IMR-90 (cell line): ENCODE measurements around the gene DGKD. TPM values are rescaled to one million over a fixed set of nuclear protein-coding genes. Genes with fewer than 3 reads are reported as not detected.

Source experiments
- ATAC-seq: fragments of 200-7000 bp; cut with Tn5 transposase; 2 replicates; pipeline ENCODE4 v1.9.1; 2020; ENCODE audit warnings: low read depth, mild to moderate bottlenecking, moderate library complexity
- BruUV-seq: library from RNA; stranded (reverse); fragments of 400-500 nt; replicated peaks from 2 replicates; lab custom pipeline; 2021; lab: Mats Ljungman, UMichigan
- CTCF ChIA-PET: fragments of 300-600 bp; formaldehyde crosslinking; extraction: SDS; loops from one replicate; lab custom pipeline; 2021; ENCODE audit warnings: antibody characterized with exemption; lab: Yijun Ruan, JAX
- POLR2A ChIA-PET: fragments of 300-600 bp; sonication (Branson Sonifier 250); formaldehyde crosslinking; loops from one replicate; lab custom pipeline; 2022; ENCODE audit warnings: antibody characterized with exemption; ENCODE audit not compliant: unreplicated experiment; lab: Charles Lee
- DNase-seq: peaks from one replicate; pipeline ENCODE4 v3.0.0; 2013
- H2AFZ ChIP-seq: replicated peaks from 2 replicates; pipeline ENCODE3; 2013; ENCODE audit warnings: low read length, mild to moderate bottlenecking; ENCODE audit not compliant: poor library complexity
- H2AK5ac ChIP-seq: 2 replicates; pipeline ENCODE4 v1.6.1; 2013; ENCODE audit warnings: low read depth, low read length, inconsistent platforms
- H2AK9ac ChIP-seq: replicated peaks from 2 replicates; pipeline ENCODE3; 2013; ENCODE audit warnings: mild to moderate bottlenecking, low read depth, low read length, moderate library complexity; ENCODE audit not compliant: poor library complexity
- H2BK120ac ChIP-seq: 2 replicates; pipeline ENCODE4 v1.6.1; 2013; ENCODE audit warnings: low read depth, low read length, inconsistent platforms
- H2BK15ac ChIP-seq: 3 replicates; pipeline ENCODE4 v1.6.1; 2013; ENCODE audit warnings: low read depth, low read length, inconsistent platforms
- H2BK20ac ChIP-seq: 2 replicates; pipeline ENCODE4 v1.6.1; 2013; ENCODE audit warnings: low read depth, mild to moderate bottlenecking, inconsistent platforms, low read length, moderate library complexity
- H2BK5ac ChIP-seq: 2 replicates; pipeline ENCODE4 v1.6.1; 2013; ENCODE audit warnings: mild to moderate bottlenecking, low read depth, low read length, inconsistent platforms; ENCODE audit not compliant: poor library complexity, severe bottlenecking
- H3K14ac ChIP-seq: replicated peaks from 2 replicates; pipeline ENCODE4 v1.6.1; 2013; ENCODE audit warnings: low read depth, low read length, inconsistent platforms
- H3K18ac ChIP-seq: 2 replicates; pipeline ENCODE4 v1.6.1; 2013; ENCODE audit warnings: low read depth, low read length, control low read depth
- H3K23ac ChIP-seq: 2 replicates; pipeline ENCODE4 v1.6.1; 2013; ENCODE audit warnings: low read depth, low read length, inconsistent platforms
- H3K27ac ChIP-seq: 2 replicates; pipeline ENCODE4 v1.5.1; 2013; ENCODE audit warnings: mild to moderate bottlenecking, control low read depth, low read length; ENCODE audit not compliant: insufficient read depth
- H3K27me3 ChIP-seq: 2 replicates; pipeline ENCODE4 v1.6.1; 2013; ENCODE audit warnings: low read length; ENCODE audit not compliant: control insufficient read depth, insufficient read depth
- H3K36me3 ChIP-seq: 2 replicates; pipeline ENCODE4 v1.6.1; 2013; ENCODE audit warnings: low read length, mixed read lengths; ENCODE audit not compliant: control insufficient read depth, insufficient read depth
- H3K4ac ChIP-seq: 2 replicates; pipeline ENCODE4 v1.6.1; 2013; ENCODE audit warnings: low read depth, low read length, inconsistent platforms
- H3K4me1 ChIP-seq: 2 replicates; pipeline ENCODE4 v1.6.1; 2013; ENCODE audit warnings: low read length, mixed read lengths; ENCODE audit not compliant: control insufficient read depth, insufficient read depth
- H3K4me2 ChIP-seq: 2 replicates; pipeline ENCODE4 v1.6.1; 2013; ENCODE audit warnings: low read depth, mild to moderate bottlenecking, control low read depth, low read length, moderate library complexity
- H3K4me3 ChIP-seq: 2 replicates; pipeline ENCODE4 v1.5.1; 2013; ENCODE audit warnings: low read depth, mild to moderate bottlenecking, control low read depth, low read length, moderate library complexity; ENCODE audit not compliant: insufficient read depth
- H3K56ac ChIP-seq: 2 replicates; pipeline ENCODE4 v1.6.1; 2013; ENCODE audit warnings: low read length, inconsistent platforms; ENCODE audit not compliant: insufficient read depth; ENCODE audit errors: extremely low read depth
- H3K79me1 ChIP-seq, 2 experiments: 2 replicates each; pipeline ENCODE4 v1.6.1; 2013; ENCODE audit warnings: low read length in 2 of 2, inconsistent platforms in 1 of 2, low read depth in 1 of 2
- H3K9ac ChIP-seq: 2 replicates; pipeline ENCODE4 v1.6.1; 2013; ENCODE audit warnings: low read depth, low read length, control low read depth
- H3K9me1 ChIP-seq: 2 replicates; pipeline ENCODE4 v1.6.1; 2013; ENCODE audit warnings: low read length, inconsistent platforms; ENCODE audit not compliant: insufficient read depth
- H3K9me3 ChIP-seq: 2 replicates; pipeline ENCODE4 v1.6.1; 2013; ENCODE audit warnings: low read length; ENCODE audit not compliant: control insufficient read depth, insufficient read depth
- H4K20me1 ChIP-seq: 2 replicates; pipeline ENCODE4 v1.6.1; 2013; ENCODE audit warnings: low read length, inconsistent platforms; ENCODE audit not compliant: insufficient read depth
- H4K5ac ChIP-seq: 2 replicates; pipeline ENCODE4 v1.6.1; 2013; ENCODE audit warnings: mild to moderate bottlenecking, low read depth, low read length, control low read depth
- H4K8ac ChIP-seq, 2 experiments: 2 replicates each; pipeline ENCODE4 v1.6.1; 2013; ENCODE audit warnings: low read depth in 2 of 2, low read length in 2 of 2, control low read depth in 1 of 2, inconsistent platforms in 1 of 2
- H4K91ac ChIP-seq: 2 replicates; pipeline ENCODE4 v1.6.1; 2013; ENCODE audit warnings: low read depth, low read length, inconsistent platforms; ENCODE audit not compliant: insufficient read depth
- MAZ ChIP-seq: IDR thresholded peaks from 2 replicates; pipeline ENCODE4 v1.6.1; 2012; ENCODE audit warnings: low read depth, mild to moderate bottlenecking, low read length, improper control_type of control experiment, moderate library complexity, borderline replicate concordance
- RCOR1 ChIP-seq: IDR thresholded peaks from 2 replicates; pipeline ENCODE4 v1.6.1; 2012; ENCODE audit warnings: mild to moderate bottlenecking, low read length, improper control_type of control experiment; ENCODE audit not compliant: insufficient replicate concordance
- USF2 ChIP-seq: fragments of 150-350 bp; IDR thresholded peaks from 2 replicates; pipeline ENCODE4 v1.6.1; 2017; ENCODE audit warnings: mild to moderate bottlenecking, antibody characterized with exemption, low read length, low read depth
- WGBS, 2 experiments: methylation state at CpG; one replicate each; pipeline versions ENCODE4 v1.1.5 to v1.1.7; 2013; ENCODE audit warnings: missing lambda C conversion rate in 2 of 2; ENCODE audit not compliant: insufficient read length in 1 of 2; ENCODE audit errors: extremely low coverage in 2 of 2; 5-methylcytosine and 5-hydroxymethylcytosine counted together
- dilution Hi-C: fragments of 300-500 bp; cut with HindIII; formaldehyde crosslinking; loops from one replicate; pipeline ENCODE4 v1.14.3; 2018; ENCODE audit warnings: low sequenced_read_pairs; ENCODE audit not compliant: unreplicated experiment
- in situ Hi-C: fragments of 300-500 bp; cut with MboI; formaldehyde crosslinking; loops from 3 replicates; pipeline ENCODE4 v1.14.3; 2019; ENCODE audit warnings: low sequenced_read_pairs, inconsistent platforms, mixed read lengths
- intact Hi-C: fragments of 100-400 bp; cut with micrococcal nuclease; formaldehyde crosslinking; loops from 2 replicates; pipeline ENCODE4 v1.10.0; 2022
- microRNA-seq, 2 experiments: library from miRNA; stranded (forward) in 1 of 2; unstranded in 1 of 2; fragments of 10-50 nt in 1 of 2; fragments of <30 nt in 1 of 2; gene quantifications in 1 of 2; microRNA quantifications in 1 of 2; one replicate each; pipeline versions ENCODE3 to v1.1.0; 2013 to 2020; ENCODE audit not compliant: insufficient read depth in 1 of 2, insufficient read length in 1 of 2, unreplicated experiment in 1 of 2
- polyA plus RNA-seq, 3 experiments: library from polyadenylated mRNA; depleted of rRNA; stranded (reverse); fragments of >200 nt; gene quantifications; 2 replicates each; pipeline ENCODE4 v1.2.3, GENCODE V29; 2012; ENCODE audit warnings: low replicate concordance in 1 of 3
- small RNA-seq, 5 experiments: library from RNA; depleted of rRNA; stranded (forward); fragments of <200 nt; gene quantifications; one replicate each; pipeline ENCODE3, GENCODE V24; 2012
- total RNA-seq: library from RNA; depleted of rRNA; stranded (reverse); fragments of >200 nt; gene quantifications from 2 replicates; pipeline ENCODE4 v1.2.3, GENCODE V29; 2012; rRNA removed

DGKD gene
- total and polyA plus RNA-seq, 2 of the 4 experiments (the other 2 are of a cell fraction), result 6.5 to 10.1 TPM

GRCh38 chr2:233513953-233514655 is 159.8 kb downstream of the DGKD start (continued):
- no peak for TF ChIP-seq MAZ

- no peak for DNase-seq
- no TSS peak for BruUV-seq
- no peak overlapping the region for H3K4me2 ChIP-seq
- no peak overlapping the region for H3K27ac ChIP-seq
- no peak overlapping the region for H3K18ac ChIP-seq
- H3K9me1 ChIP-seq, result no peaks in the 10 kb centered on the region
- no peak overlapping the region for H2BK15ac ChIP-seq
- no peak overlapping the region for H4K91ac ChIP-seq
- in situ Hi-C loops, result no loop called here
- H2AFZ ChIP-seq, result no peak overlapping the region
- no peak overlapping the region for H3K4ac ChIP-seq
- no peak overlapping the region for H3K9ac ChIP-seq
- H3K79me1 ChIP-seq, result no peaks in the 10 kb centered on the region
- H3K4me1 ChIP-seq, result no peaks in the 10 kb centered on the region
- no peak overlapping the region for H2BK120ac ChIP-seq
- no peak overlapping the region for H2AK9ac ChIP-seq
- ATAC-seq, result no peak
- H2AK5ac ChIP-seq, result no peak overlapping the region
- no peak overlapping the region for H2BK5ac ChIP-seq
- no peak overlapping the region for H3K23ac ChIP-seq
- H3K14ac ChIP-seq, result no peak overlapping the region
- POLR2A ChIA-PET, result no interaction called here
- no peaks in the 10 kb centered on the region for H3K27me3 ChIP-seq
- no peaks in the 10 kb centered on the region for H4K20me1 ChIP-seq
- no peak overlapping the region for H2BK20ac ChIP-seq
- H4K5ac ChIP-seq, result no peak overlapping the region
- H3K9me3 ChIP-seq, result no peaks in the 10 kb centered on the region
- WGBS, 2 experiments, result no CpG with 5 or more reads among the region's 3 CpGs
- intact Hi-C loops, result no loop called here
- dilution Hi-C loops, result no loop called here
- no peak overlapping the region for H3K56ac ChIP-seq
- TF ChIP-seq RCOR1, result no peak
- no peak for TF ChIP-seq MAZ
- no peak for TF ChIP-seq USF2
- no peak overlapping the region for H3K4me3 ChIP-seq
- CTCF ChIA-PET, result no interaction called here
- peaks cover 7% of the 10 kb centered on the region for H3K36me3 ChIP-seq
- H4K8ac ChIP-seq, result no peak overlapping the region
These were observed 165.7 kb downstream of the DGKD start for GRCh38 chr2:233519787-233520611.

Small RNA genes lying within 50 kb of the gene (microRNA-seq; reads per million reads assigned to microRNA genes)
- gene RF00019 (ENCODE audit: insufficient read depth, insufficient read length), result not detected

Small RNA genes lying within 50 kb of the gene (small RNA-seq; reads per million reads assigned to genes)
- 0 reads per million in 5 experiments for gene RF00019

Other genes with a start within 250 kb of the DGKD start
- gene ATG16L1, start 102.8 kb upstream of the DGKD start, total RNA-seq, result 26.2 and 26.9 TPM in 2 replicates
- 17.6 and 20.0 TPM in 2 replicates for gene ATG16L1, start 102.8 kb upstream of the DGKD start, polyA plus RNA-seq (2012; rRNA removed)
- not detected in 2 replicates for gene SAG, start 46.7 kb upstream of the DGKD start, total RNA-seq
- not detected in 2 replicates for gene SAG, start 46.7 kb upstream of the DGKD start, polyA plus RNA-seq (2012; rRNA removed)
- gene USP40, start 212.3 kb downstream of the DGKD start, total RNA-seq, result 27.8 and 30.8 TPM in 2 replicates
- 30.1 and 32.6 TPM in 2 replicates for gene USP40, start 212.3 kb downstream of the DGKD start, polyA plus RNA-seq (2012; rRNA removed)